ENCODE measurements around the gene DENND1A. TPM values are rescaled to one million over a fixed set of nuclear protein-coding genes. Genes with fewer than 3 reads are reported as not detected.
"Not testable (repeated sequence)": the region's sequence is repeated elsewhere in the genome, so short reads cannot be mapped to it uniquely, and the experiment has no call there.

Gene DENND1A
- total RNA-seq, 1 experiment from 2014 or later: 42.5 TPM

DNA sequence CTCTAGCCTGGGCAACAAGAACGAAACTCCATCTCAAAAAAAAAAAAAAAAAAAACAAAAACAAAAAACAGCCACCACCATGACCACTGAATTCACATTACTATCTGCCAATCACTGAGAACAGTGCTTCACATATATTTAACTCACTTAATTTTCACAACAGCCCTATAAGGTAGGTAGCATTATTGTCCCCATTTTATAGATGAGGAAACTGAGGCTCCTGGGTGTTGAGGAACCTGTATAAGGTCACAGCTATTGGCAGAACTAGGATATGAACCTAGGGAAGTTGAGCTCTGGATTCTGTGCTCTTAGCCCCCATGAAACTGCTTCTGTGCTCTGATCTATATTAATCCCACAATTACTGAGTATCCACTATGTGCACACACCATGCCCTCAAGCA lies 290.2 kb downstream of the DENND1A start:
- Mint-ChIP-seq H3K36me3 (ENCODE audit: insufficient read depth, unreplicated experiment) (peaks cover 6% of the 10 kb centered on the region), H3K9me3 (ENCODE audit: unreplicated experiment) (no peaks in the 10 kb centered on the region), H3K27me3 (ENCODE audit: insufficient read depth, unreplicated experiment) (no peaks in the 10 kb centered on the region), H3K27ac (ENCODE audit: low read depth, unreplicated experiment) (no peak overlapping the region), H3K4me3 (ENCODE audit: unreplicated experiment) (no peak overlapping the region), H3K4me1 (ENCODE audit: insufficient read depth, unreplicated experiment) (peaks cover 9% of the 10 kb centered on the region)
- intact Hi-C loops (cut with micrococcal nuclease): no loop called here
- TF ChIP-seq, protein P1, sequence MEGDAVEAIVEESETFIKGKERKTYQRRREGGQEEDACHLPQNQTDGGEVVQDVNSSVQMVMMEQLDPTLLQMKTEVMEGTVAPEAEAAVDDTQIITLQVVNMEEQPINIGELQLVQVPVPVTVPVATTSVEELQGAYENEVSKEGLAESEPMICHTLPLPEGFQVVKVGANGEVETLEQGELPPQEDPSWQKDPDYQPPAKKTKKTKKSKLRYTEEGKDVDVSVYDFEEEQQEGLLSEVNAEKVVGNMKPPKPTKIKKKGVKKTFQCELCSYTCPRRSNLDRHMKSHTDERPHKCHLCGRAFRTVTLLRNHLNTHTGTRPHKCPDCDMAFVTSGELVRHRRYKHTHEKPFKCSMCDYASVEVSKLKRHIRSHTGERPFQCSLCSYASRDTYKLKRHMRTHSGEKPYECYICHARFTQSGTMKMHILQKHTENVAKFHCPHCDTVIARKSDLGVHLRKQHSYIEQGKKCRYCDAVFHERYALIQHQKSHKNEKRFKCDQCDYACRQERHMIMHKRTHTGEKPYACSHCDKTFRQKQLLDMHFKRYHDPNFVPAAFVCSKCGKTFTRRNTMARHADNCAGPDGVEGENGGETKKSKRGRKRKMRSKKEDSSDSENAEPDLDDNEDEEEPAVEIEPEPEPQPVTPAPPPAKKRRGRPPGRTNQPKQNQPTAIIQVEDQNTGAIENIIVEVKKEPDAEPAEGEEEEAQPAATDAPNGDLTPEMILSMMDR (IDR thresholded peaks at IDR 0.05; ENCODE audit: unreplicated experiment): no peak
- no TSS peak for BruUV-seq (replicated peaks)
- POLR2A ChIA-PET: no interaction called here
- CTCF ChIA-PET: no interaction called here
- no peak for DNase-seq (ENCODE audit: unreplicated experiment)

DNA sequence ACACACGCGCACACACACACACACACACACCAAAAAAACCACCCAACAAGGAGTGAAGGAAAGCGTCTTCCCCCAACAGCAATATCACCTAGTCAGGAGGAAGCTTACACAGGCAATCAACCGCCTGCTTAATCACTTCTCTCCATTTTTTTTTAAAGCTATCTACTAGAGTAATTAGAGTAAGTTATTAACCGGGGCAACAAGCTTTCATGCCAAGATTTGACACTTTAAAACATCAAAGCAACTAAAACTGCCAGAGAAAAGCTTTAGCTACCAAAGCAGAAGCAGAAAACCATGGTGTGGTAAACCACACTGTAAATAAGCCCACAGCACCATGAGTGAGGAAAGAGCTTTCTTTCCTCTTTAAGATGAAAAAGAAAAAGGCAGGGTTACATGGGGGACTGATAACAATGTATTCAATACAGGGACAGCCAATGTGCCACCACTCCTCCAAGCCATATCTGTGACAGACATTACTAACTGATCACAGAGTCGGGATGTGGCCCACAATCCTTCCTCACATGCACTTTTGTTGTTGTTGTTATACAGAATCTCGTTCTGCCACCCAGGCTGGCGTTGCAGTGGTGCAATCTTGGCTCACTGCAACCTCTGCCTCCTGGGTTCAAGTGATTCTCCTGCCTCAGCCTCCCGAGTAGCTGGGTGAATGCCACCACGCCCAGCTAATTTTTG lies 291.8 kb downstream of the DENND1A start:
- ChIA-PET POLR2A (interaction anchor here (0.9 kb wide), 2 partner anchors 12 to 13 kb away, joined by 3 read pairs; no protein-coding TSS in a partner anchor), CTCF (interaction anchor here (0.7 kb wide), 1 partner anchor 1106 kb away, joined by 3 read pairs; no protein-coding TSS in a partner anchor)
- intact Hi-C loops (cut with micrococcal nuclease): no loop called here
- BruUV-seq (replicated peaks): no TSS peak
- no peak overlapping the region for H3K4me3 Mint-ChIP-seq (ENCODE audit: unreplicated experiment)
- no peak for DNase-seq (ENCODE audit: unreplicated experiment)
- H3K36me3 Mint-ChIP-seq (ENCODE audit: insufficient read depth, unreplicated experiment): peaks cover 4% of the 10 kb centered on the region
- H3K4me1 Mint-ChIP-seq (ENCODE audit: insufficient read depth, unreplicated experiment): no peaks in the 10 kb centered on the region
- H3K27ac Mint-ChIP-seq (ENCODE audit: low read depth, unreplicated experiment): no peak overlapping the region
- H3K27me3 Mint-ChIP-seq (ENCODE audit: insufficient read depth, unreplicated experiment): no peaks in the 10 kb centered on the region
- H3K9me3 Mint-ChIP-seq (ENCODE audit: unreplicated experiment): no peaks in the 10 kb centered on the region
- TF ChIP-seq, protein P1 (IDR thresholded peaks at IDR 0.05; ENCODE audit: unreplicated experiment): no peak

GRCh38 chr9:123637606-123637944 lies 292.4 kb downstream of the DENND1A start:
- Mint-ChIP-seq H3K36me3 (ENCODE audit: insufficient read depth, unreplicated experiment) (no peaks in the 10 kb centered on the region), H3K4me1 (ENCODE audit: insufficient read depth, unreplicated experiment) (no peaks in the 10 kb centered on the region), H3K9me3 (ENCODE audit: unreplicated experiment) (no peaks in the 10 kb centered on the region), H3K27me3 (ENCODE audit: insufficient read depth, unreplicated experiment) (no peaks in the 10 kb centered on the region), H3K27ac (ENCODE audit: low read depth, unreplicated experiment) (no peak overlapping the region), H3K4me3 (ENCODE audit: unreplicated experiment) (no peak overlapping the region)
- ChIA-PET POLR2A (interaction anchor here (0.9 kb wide), 2 partner anchors 11 to 12 kb away, joined by 3 read pairs; no protein-coding TSS in a partner anchor), CTCF (interaction anchor here (0.7 kb wide), 1 partner anchor 1106 kb away, joined by 3 read pairs; no protein-coding TSS in a partner anchor)
- no peak for DNase-seq (ENCODE audit: unreplicated experiment)
- no TSS peak for BruUV-seq (replicated peaks)
- intact Hi-C loops (cut with micrococcal nuclease): no loop called here
- TF ChIP-seq, protein P1 (IDR thresholded peaks at IDR 0.05; ENCODE audit: unreplicated experiment): no peak

GRCh38 chr9:123636805-123637204 lies 293.1 kb downstream of the DENND1A start:
- CTCF ChIA-PET; POLR2A ChIA-PET; intact Hi-C loops (cut with micrococcal nuclease); BruUV-seq (replicated peaks); H3K9me3 Mint-ChIP-seq (ENCODE audit: unreplicated experiment); H3K4me3 Mint-ChIP-seq (ENCODE audit: unreplicated experiment); H3K27ac Mint-ChIP-seq (ENCODE audit: low read depth, unreplicated experiment); H3K4me1 Mint-ChIP-seq (ENCODE audit: insufficient read depth, unreplicated experiment); DNase-seq (ENCODE audit: unreplicated experiment); H3K27me3 Mint-ChIP-seq (ENCODE audit: insufficient read depth, unreplicated experiment); H3K36me3 Mint-ChIP-seq (ENCODE audit: insufficient read depth, unreplicated experiment): not testable (repeated sequence)
